NCI-H82 treated with DMSO at 0.1 percent for 48 hours (cell line): Measurements from ENCODE around the gene KRT23.
A peak's percentile ranks its signal among the peaks of the same experiment; 100 is the strongest.

Source experiments
- DNase-seq: peaks from one replicate; lab custom pipeline; 2025; ENCODE audit not compliant: unreplicated experiment; lab: John Stamatoyannopoulos, UW

KRT23 gene

DNA sequence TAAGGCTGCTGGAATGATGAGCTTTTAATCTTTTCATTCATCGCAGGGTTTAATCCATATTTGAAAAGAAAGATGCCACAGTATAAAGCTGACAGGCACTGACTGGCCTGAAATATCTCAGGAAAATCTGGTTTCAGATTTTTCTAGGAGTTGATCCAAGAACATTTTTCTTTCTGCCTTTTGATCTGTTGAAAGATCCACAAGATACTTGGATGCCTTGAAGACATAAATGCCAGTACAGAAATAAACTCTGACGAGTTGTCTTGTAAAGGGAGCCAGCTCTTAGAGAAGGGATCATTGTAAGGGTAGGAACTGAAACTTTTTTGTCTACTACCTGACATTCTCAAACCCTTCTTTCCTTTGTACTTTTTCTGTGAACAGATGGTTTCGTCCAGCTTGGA lies 27.0 kb downstream of the KRT23 start:
- no peak for DNase-seq

DNA sequence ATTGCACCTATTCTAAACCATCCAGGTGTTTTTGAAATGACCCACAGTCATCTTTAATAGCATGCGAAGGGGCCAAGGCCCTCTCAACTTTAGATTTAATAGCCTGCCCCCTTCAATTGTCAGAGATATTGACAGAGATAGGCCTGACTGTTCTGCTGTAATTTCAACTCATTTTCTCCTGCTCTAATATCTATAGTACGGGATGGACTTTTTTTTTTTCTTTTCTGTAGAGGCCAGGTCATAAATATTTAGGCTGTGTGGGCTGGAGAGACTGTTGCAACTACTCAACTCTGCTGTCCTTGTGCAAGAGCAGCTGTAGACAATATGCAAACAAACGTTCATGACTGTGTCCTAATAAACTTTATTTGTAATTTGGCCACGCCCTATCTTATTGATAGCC lies 27.7 kb downstream of the KRT23 start:
- no peak for DNase-seq

DNA sequence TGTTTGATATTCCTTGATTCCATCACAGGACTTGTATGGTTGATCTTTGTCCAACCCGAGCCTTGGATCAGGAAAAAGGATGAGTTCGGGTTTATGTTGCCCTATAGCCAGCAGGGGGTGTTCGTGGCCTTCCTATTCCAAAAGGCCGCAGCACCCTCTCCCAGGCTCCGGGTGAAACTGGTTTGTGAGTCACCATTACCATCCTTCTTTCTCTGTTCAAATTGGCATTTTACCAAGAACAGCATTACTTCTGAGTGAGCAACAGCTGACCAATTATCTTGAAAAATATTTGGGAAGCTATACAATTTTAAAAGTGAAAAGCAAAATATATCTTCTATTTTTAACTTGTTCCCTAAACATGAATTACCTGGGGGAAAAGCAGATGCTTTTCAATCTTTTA lies 28.1 kb downstream of the KRT23 start:
- DNase-seq: peak; percentile 8

DNA sequence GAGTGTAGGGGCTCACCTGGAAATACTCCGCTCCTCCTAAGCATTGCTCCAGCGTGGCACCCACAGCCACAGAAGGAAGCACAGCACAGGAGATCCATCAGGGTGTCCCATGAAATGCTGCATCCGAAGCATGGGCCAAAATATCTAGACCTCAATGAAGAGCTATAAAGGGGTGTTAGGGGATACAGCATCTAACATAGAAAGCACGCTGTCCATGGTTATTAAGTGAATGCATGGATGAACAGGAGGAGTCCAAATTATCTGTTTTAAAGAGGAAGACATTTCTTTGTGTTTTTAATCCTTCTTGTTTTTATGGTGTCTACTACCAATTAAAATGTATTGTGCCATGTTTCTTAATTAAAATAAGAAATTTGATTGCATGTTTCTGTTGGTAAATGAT lies 30.8 kb downstream of the KRT23 start:
- DNase-seq: no peak

DNA sequence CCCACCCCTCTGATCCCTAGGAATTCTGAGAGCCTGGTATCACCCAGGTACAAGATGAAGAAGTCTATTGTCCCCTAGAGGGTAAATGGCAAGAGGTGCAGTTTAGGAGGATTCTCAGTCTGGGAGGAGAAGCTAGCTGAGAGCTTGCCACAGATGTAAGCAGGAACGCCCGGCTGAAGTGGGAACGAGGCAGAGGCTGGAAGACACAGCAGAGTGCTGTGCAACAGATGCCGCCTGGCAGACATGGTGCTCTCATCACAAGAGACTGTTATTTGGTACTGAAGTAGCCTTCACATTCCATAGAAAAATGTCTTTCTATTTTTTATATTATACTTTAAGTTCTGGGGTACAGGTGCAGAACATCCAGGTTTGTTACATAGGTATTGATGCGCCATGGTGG lies 32.1 kb downstream of the KRT23 start:
- DNase-seq: no peak

DNA sequence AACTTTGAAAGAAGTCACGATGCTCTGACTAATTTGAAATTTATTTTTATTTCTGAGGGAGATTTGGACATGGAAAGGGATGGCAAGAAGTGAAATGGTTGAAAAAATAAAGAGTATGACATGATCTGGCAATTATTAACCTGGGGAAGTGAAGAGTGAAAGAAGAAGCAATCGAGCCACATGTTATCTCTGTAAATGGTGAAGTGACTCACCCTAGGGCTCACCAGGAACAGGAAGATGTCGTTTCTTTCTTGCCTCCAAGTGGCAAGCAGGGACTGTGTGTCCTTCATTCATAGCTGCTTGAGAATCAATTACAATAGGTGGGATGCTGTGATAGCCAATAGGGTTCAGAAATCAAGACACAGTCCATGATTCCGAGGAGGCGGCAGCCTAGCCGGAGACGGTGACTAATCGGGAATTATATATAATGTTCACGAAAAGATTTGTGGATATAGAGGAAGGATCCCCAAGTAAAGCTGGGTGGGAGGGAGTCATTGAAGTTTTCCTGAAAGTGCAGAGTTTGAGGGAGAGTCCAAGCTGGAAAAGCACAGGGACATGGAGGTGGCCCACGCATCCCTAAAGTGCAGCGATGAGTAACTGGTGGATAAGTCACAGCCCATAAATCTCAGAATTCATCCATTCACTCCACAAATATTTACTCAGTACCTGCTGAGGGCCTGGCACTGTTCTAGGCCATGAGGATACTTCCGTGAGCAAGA lies 34.2 kb downstream of the KRT23 start:
- DNase-seq: no peak

DNA sequence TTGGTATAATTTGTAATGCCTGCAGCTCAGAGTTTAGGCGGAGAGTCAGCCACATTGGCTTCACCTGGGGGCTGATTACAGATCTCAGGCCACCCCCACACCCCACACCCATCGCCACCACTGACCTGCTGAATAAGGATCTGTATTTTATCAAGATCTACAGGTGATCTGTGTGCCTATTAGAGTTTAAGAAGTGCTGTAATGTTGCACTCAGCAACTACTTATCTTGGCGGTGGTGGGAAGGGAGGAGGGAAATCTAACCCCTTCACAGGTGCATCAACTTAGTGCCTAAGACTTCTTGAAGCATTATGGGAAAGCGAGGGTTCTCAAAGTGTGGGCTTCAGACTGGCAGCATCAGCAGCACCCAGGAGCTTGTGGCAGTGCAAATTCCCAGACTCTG lies 34.9 kb downstream of the KRT23 start:
- no peak for DNase-seq

DNA sequence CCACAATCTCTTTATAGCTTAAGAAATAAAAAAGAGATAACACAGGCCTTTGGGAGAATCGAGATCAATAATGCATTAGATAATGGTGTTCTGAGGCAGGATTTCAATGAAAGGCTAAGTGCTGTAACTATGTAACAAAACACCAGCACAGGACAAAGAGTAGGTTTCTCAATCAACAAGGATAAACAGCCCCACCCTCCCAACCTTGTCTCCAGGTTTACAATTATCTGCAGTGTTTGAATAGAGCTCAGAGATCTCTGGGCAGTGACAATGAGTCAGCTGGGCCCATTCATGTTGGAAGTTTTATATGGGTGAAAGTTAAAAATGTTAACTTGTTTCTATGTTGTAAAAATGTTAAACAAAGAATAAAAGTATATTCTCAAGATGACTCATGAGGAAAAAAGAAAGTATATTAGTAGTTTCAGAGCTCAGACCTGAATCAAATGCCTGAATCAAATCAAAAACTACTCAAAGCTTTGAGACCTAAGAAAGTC lies 35.4 kb downstream of the KRT23 start:
- no peak for DNase-seq

DNA sequence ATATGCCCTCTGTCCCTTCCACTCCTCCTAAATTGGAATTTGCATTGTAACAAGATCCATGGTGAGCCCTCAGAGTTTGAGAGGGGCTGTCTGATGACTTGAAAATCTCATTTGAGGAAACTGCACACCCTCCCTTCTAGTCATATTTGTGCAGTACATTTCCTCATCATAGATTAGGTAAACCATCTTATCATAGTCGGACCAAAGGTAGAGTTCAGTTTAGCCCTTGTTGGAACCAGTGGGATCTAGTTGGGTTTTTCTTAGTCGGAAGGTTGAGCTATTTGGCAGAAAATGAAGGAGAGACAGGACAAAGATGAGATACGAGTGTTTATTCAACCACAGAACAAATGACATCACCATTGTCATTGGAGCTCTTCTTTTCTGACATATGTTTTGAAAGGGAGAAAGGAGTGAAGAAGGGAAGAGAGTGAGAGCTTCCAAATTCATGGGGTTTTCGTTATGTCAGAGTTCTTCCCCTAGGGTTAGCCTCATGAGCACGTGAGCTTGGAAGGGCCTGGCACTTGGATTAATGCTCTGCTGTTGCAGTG lies 36.6 kb downstream of the KRT23 start:
- no peak for DNase-seq

DNA sequence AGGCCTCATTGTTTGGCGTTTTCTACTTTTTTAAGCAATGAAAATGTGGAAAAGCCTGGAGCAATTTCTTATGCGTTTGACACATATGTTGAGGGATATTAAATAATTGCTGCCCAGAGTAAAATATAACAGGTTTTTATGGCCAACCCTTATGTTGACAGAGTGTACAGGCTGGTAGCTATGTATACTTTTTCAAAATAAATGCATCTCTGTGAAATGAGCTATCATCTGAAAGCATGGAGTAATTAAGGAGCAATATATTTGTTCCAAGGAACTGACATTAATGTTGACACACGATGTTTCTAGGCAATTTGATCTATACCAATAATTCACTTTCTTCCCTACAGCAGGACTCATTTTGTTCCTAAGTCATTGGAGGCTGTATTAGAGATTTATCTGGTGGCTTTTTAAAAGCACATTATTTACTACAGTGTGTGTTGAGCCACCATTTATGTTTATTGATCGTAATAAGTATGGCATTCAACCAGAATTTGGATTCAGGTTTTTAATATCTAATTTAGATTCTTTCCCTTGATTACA lies 40.5 kb downstream of the KRT23 start:
- DNase-seq: no peak

DNA sequence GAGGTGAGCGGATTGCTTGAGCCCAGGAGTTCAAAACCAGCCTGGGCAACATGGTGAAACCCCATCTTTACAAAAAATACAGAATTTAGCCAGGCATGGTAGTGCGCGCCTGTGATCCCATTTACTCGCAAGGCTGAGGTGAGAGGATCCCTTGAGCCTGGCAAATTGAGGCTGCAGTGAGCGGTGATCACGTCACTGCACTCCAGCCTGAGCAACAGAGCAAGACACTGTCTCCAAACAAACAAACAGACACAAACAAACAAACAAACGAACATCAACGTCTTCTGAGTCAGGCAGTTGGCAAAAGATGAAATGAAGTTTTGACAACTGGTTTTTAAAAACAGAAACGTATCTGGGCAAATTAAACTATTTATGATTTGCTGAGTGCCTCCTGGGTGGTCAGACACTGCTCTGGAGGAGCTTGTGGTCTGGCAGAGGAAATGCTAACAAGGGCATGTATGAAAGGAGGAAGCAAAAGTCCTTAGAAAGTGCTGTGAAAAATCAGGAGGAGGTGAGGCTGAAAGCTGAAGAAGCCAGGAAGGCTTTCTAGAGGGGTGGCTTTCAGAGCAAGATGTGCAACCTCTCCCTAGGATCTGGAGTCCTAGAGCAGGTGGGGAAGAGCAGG lies 42.2 kb downstream of the KRT23 start:
- DNase-seq: no peak

DNA sequence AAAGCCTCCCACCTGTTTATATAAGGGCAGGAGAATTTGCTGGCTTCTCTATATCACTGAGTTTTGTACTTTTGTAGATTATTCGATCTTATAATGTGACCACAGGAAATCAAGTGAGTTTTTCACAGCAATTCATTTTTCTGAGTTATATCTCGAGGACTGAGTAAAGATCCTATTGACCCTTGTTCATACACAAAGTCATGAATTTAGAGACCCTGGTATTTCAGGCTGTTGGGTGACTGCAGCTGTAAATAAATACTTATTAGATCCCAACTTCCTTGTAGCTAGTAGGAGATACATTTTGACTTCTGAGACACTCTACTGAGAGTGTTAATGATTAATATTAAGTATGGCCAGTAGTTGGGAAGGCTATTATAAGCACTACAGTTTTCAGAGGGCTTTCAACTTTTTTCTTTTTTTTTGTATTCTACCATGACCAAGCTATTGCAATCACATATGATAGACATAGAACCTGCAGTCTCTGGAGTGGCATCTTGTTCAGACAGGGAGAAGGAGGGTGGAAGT lies 49.2 kb downstream of the KRT23 start:
- DNase-seq: no peak

DNA sequence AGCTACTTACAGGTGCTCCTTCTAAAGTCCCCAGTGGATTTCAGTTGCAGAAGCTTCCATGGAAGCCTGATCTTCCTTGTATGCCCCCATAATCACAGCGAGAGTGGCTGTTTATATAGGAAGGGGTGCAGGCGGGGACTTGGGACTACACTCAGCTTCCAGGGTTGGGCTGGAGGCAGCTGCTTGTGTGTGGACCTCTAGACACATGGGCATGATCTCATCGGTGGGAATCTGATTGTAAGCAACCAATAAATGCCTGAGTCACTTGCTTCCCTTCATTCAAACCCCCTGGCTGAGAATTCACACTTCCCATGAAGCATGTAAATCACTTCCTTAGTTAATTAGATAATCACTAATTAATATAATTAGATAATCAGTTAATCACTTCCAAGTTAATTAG lies 51.4 kb downstream of the KRT23 start:
- no peak for DNase-seq

DNA sequence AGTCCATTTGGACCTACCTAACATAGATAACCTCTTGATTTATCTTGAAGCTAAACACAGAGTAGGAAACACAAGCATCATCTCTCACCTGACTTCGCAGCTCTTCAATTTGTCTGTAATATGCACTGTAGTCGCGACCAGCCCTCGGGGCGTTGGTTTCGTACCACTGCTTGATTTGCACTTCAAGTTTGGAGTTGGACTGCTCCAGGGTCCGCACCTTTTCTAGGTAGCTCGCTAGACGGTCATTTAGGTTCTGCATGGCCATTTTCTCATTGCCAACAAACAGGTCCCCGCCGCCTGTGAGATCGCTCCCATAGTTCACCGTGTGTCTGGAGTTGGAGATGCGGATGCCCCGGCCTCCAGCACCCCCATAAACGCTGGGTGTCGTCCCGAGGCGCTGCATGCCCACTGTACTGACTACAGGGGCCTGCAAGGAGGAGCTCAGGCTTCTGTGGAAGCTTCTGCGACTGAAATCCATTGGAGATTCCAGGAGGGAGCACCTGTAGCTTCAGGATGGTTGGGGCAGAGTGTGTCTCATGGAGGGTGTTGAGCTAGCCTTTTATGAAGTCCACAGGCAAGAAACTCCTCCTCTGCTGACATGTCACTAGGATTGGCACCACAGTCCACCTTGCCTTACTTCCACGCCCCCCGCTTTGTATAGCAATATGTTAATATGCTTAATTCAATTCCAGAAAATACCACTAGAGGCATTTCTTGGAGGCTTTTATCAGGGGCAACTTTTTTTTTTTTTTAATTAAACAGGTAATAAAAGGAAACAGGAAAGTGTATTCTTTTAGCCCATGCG lies 52.5 kb downstream of the KRT23 start, which contains the start of gene KRT20:
TSS of gene KRT20 (minus strand) at position 535 of the 805 bp plus-strand sequence. CDS start at position 478, 57 bp downstream.
- DNase-seq: no peak

DNA sequence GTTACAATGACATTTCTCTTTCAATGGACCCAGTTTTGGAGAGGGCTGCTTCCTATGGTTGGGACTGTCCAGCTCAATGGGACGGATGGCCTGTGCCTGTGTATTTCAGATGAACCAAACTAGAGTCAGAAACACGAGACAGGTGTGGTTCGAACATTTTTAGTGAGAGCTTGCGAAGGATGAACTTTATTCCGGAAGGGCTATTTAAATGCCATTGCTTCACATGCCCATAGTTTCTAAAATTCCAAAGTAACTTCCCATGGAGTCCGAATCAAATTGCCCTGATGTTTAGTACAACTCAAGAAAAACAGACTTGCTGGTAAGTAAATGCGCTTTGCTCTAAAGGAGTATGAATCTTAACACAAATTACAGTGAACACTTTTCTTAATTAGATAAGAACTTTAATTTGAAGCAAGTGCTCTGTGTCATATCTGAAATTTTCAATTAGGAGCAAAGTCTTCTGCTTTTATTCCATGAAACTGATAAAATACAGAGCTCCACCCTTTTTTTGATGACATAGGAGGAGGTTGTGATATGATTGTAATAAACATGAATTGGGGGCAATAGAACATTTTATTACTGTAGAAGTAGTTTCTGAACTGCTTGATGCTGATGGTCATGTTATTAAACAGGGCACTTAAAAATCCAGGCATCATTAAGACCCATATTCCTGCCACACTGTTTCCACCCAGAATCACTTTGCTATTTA lies 53.7 kb downstream of the KRT23 start:
- no peak for DNase-seq

DNA sequence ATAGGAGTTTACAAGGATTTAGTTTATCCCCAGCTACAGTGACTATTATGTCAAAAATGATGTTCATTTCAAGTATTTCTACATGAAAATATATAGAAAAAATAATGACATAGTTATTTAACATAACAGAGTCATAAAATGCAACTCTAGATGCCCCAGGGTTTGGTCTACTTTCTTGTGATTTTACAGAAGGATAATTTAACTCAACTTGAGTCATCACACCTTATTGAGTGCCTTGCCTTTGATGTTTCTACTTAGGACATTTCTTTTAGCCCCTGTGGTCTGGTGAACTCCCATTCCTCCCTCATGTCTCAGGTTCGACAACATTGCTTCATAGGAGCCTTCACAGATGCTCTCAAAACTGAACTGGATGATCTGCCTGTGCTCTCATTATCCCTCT lies 54.4 kb downstream of the KRT23 start:
- no peak for DNase-seq

DNA sequence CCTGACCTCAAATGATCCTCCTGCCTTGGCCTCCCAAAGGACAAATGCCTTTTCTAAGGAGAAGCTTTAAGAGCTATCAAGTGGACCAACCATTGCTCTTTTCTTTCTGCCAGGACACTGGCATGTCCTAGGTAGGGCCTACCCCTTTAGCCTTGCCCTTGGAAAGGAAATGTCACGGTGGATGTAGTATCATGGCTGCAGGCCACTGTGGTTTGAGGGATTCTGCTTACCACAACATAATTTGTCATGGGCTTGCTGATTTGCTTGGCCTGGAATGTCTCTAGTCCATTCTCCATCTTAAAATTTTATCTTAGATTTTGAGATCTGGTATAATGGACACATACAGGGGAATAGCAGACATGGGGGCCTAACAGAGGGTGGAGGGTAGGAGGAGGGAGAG lies 58.4 kb downstream of the KRT23 start:
- no peak for DNase-seq

DNA sequence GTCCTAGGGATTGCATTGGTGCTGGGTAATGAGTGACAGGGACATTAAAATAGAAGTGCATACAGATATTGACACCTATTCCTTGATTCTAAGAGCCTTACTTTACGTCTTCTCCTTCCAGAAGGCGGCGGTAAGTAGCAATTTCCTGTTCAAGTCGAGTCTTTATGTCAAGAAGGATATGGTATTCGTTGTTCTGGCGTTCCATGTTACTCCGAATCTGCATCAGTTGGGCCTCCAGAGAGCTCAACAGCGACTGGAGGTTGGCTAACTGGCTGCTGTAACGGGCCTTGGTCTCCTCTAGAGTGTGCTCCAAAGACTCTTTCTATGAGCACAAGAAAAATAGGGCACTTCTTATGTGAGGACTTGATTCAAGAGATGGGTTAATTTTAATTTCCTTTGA lies 59.4 kb downstream of the KRT23 start:
- DNase-seq: no peak

DNA sequence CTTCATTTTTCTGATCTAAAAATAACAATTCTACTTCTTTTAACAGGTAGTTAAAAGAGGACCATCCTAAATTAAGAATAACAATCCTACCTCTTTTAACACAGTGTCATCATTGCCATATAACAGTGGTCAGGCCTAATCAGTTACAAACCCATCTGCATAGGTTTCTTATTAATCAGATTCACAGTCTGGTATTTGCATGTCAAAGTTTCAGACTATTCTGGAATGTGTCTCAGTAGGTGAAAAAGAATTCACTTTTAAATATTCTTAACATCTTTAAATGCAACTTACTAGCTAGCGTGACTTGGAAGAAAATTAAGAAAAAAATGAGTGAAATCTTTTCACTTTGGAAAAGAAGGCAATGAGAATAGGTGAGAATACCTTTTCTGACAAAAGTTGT lies 63.6 kb downstream of the KRT23 start:
- no peak for DNase-seq

DNA sequence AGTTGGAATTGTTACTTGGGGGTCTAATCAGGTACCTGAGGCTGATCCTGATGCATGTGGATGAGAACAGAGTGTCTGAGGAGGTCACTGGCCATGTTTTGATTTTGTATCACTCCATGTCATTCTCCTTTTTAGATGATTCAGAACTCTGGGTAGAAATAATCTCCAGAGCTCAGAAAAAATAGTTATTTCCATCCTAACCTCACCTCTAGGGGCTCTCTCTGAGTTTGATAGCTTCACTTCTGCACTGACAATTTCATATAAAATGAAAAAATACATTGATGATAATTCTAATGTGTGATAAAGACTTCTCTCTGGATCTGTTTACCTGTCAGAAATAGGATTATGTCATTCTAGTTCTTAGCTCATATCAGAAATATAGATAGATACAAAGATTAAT lies 64.2 kb downstream of the KRT23 start:
- no peak for DNase-seq
